PC-9 (cell line): ENCODE measurements around the gene NBPF11. TPM values are rescaled to one million over a fixed set of nuclear protein-coding genes. Genes with fewer than 3 reads are reported as not detected.
A peak's percentile ranks its signal among the peaks of the same experiment; 100 is the strongest.
"Not testable (repeated sequence)": the region's sequence is repeated elsewhere in the genome, so short reads cannot be mapped to it uniquely, and the experiment has no call there.

Experiments
- BruUV-seq: library from RNA; stranded (reverse); fragments of 400-500 nt; replicated peaks from 2 replicates; lab custom pipeline; 2021; lab: Mats Ljungman, UMichigan
- CTCF ChIA-PET: fragments of 300-600 bp; sonication (Branson Sonifier 250); formaldehyde crosslinking; loops from one replicate; lab custom pipeline; 2022; ENCODE audit warnings: antibody characterized with exemption; lab: Charles Lee
- POLR2A ChIA-PET: fragments of 300-600 bp; sonication (Branson Sonifier 250); formaldehyde crosslinking; loops from one replicate; lab custom pipeline; 2022; ENCODE audit warnings: antibody characterized with exemption; ENCODE audit not compliant: unreplicated experiment; lab: Charles Lee
- DNase-seq, 2 experiments: peaks; one replicate each; pipeline versions ENCODE4 v3.0.0 to v3.0.0-alpha.2; 2015 to 2022; ENCODE audit warnings: mixed read lengths in 1 of 2
- H2AFZ ChIP-seq: fragments of 200-600 bp; sonication (generic); 2 replicates; pipeline ENCODE4 v1.8.1; 2017; ENCODE audit warnings: antibody characterized with exemption
- H3F3A ChIP-seq: fragments of 200-600 bp; sonication (generic); 2 replicates; pipeline ENCODE4 v1.8.1; 2017; ENCODE audit warnings: antibody characterized with exemption, mild to moderate bottlenecking, low read depth; ENCODE audit not compliant: insufficient read depth
- H3K27ac ChIP-seq: fragments of 200-600 bp; sonication (generic); 2 replicates; pipeline ENCODE4 v1.6.1; 2016; ENCODE audit warnings: mixed run types
- H3K27me3 ChIP-seq: fragments of 200-600 bp; sonication (generic); 2 replicates; pipeline ENCODE4 v1.6.1; 2016; ENCODE audit warnings: low read depth, mixed run types; ENCODE audit not compliant: insufficient read depth
- H3K36me3 ChIP-seq: fragments of 200-600 bp; sonication (generic); 2 replicates; pipeline ENCODE4 v1.6.1; 2016; ENCODE audit warnings: low read depth, mixed run types
- H3K4me1 ChIP-seq: fragments of 200-600 bp; sonication (generic); replicated peaks from 2 replicates; pipeline ENCODE4 v1.6.1; 2016; ENCODE audit warnings: mixed run types; ENCODE audit not compliant: insufficient read depth
- H3K4me2 ChIP-seq: fragments of 200-600 bp; sonication (generic); 2 replicates; pipeline ENCODE4 v1.6.1; 2017; ENCODE audit warnings: mixed run types
- H3K4me3 ChIP-seq: fragments of 200-600 bp; sonication (generic); 2 replicates; pipeline ENCODE4 v1.6.1; 2016; ENCODE audit warnings: mixed run types
- H3K79me2 ChIP-seq: fragments of 200-600 bp; sonication (generic); 2 replicates; pipeline ENCODE4 v1.6.1; 2017; ENCODE audit warnings: low read depth, mixed run types
- H3K9me2 ChIP-seq: fragments of 200-600 bp; sonication (generic); 2 replicates; pipeline ENCODE4 v1.8.1; 2017; ENCODE audit warnings: mild to moderate bottlenecking; ENCODE audit not compliant: insufficient read depth
- H3K9me3 ChIP-seq: fragments of 200-600 bp; sonication (generic); 2 replicates; pipeline ENCODE4 v1.8.1; 2016; ENCODE audit warnings: low read depth; ENCODE audit not compliant: insufficient read depth
- H4K20me1 ChIP-seq: fragments of 200-600 bp; sonication (generic); 2 replicates; pipeline ENCODE4 v1.8.1; 2017; ENCODE audit not compliant: insufficient read depth
- intact Hi-C: fragments of 100-400 bp; cut with micrococcal nuclease; formaldehyde crosslinking; loops from one replicate; pipeline ENCODE4 v1.10.0; 2022; ENCODE audit not compliant: unreplicated experiment
- total RNA-seq: library from RNA; stranded (reverse); gene quantifications from 2 replicates; pipeline ENCODE4 v1.2.3, GENCODE V29; 2021
- TF ChIP-seq, protein P1 (sequence below): fragments of 200-600 bp; sonication (generic); conservative IDR thresholded peaks from 2 replicates; pipeline ENCODE4 v1.6.1; 2017; ENCODE audit warnings: mixed run types, antibody characterized with exemption, mild to moderate bottlenecking, moderate library complexity

Gene NBPF11
- total RNA-seq, 1 experiment from 2014 or later = 15.3 TPM

DNA sequence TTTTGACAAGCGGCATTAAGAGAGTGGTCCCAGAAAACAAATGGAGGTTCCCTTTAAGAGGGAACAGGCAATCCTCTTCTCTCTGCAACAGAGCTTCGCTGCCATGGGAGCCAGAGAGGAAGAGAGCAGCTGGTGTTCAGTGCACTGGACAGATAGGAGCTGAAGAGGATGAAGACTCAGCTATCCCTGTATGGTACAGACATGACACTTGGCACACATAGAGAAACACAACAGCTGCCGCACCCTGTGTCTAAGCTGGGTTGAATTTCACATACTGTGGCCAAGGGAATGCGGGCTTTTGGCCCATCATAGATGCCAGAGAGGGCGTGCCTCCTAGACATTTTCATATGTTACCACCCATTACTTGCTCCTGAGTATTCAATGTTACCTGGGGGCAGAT lies 29.7 kb downstream of the NBPF11 start:
- H3K4me2 ChIP-seq, H3K27me3 ChIP-seq, H3K27ac ChIP-seq, H3K4me3 ChIP-seq, H3K79me2 ChIP-seq, H3F3A ChIP-seq, intact Hi-C loops, H3K4me1 ChIP-seq, H3K9me2 ChIP-seq, POLR2A ChIA-PET, H4K20me1 ChIP-seq, H3K36me3 ChIP-seq, H3K9me3 ChIP-seq, H2AFZ ChIP-seq, BruUV-seq, CTCF ChIA-PET: not testable (repeated sequence)
- peak in 1 of 2 experiments; percentile 15 for DNase-seq

DNA sequence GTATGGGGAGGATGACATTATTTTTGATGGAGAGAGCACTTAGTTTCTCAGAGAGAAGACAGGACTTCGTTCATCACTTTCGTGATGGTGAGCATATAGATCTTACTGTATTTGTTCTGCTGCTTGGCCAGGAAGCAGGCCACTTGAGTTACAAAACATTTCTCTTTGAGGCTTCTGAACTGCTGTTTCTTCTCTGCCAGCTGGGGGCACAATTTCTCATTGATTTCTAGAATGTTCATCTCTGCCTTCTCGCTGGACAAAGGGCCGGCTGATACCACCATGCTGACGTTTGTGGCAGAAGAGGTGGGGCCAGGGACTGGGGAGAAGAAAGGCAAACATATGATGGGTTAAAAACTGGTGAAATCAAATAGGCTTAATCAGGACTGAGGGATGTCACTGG lies 31.7 kb downstream of the NBPF11 start:
- BruUV-seq, H3K9me2 ChIP-seq, H3K36me3 ChIP-seq, H3K9me3 ChIP-seq, CTCF ChIA-PET, intact Hi-C loops, H3K27me3 ChIP-seq, H3F3A ChIP-seq, H3K79me2 ChIP-seq, H3K4me2 ChIP-seq, POLR2A ChIA-PET, H3K4me3 ChIP-seq, H3K4me1 ChIP-seq, H4K20me1 ChIP-seq, H3K27ac ChIP-seq, H2AFZ ChIP-seq: not testable (repeated sequence)
- TF ChIP-seq, protein P1, sequence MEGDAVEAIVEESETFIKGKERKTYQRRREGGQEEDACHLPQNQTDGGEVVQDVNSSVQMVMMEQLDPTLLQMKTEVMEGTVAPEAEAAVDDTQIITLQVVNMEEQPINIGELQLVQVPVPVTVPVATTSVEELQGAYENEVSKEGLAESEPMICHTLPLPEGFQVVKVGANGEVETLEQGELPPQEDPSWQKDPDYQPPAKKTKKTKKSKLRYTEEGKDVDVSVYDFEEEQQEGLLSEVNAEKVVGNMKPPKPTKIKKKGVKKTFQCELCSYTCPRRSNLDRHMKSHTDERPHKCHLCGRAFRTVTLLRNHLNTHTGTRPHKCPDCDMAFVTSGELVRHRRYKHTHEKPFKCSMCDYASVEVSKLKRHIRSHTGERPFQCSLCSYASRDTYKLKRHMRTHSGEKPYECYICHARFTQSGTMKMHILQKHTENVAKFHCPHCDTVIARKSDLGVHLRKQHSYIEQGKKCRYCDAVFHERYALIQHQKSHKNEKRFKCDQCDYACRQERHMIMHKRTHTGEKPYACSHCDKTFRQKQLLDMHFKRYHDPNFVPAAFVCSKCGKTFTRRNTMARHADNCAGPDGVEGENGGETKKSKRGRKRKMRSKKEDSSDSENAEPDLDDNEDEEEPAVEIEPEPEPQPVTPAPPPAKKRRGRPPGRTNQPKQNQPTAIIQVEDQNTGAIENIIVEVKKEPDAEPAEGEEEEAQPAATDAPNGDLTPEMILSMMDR = peak; percentile 60
- DNase-seq = peak in 1 of 2 experiments; percentile 3

DNA sequence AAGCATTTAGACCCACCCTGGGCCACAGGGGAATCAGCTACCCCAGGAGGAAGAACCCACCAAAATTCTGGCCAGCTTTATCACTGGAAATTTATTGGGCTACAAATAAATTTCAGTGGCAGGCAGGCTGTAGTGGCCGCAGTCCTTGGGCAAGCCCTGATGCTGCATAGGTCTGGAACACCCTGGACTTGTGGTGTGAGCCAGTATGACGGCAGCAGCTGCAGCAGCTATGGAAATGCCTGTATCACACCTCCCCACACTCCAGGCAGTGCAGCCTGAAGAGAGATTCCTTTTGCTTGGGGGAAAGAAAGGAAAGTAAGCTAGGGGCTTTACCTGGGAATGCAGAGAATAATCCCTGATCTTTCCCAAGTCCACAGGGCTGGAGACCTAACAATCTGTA lies 56.3 kb downstream of the NBPF11 start:
- CTCF ChIA-PET, H4K20me1 ChIP-seq, H3F3A ChIP-seq: not testable (repeated sequence)

DNA sequence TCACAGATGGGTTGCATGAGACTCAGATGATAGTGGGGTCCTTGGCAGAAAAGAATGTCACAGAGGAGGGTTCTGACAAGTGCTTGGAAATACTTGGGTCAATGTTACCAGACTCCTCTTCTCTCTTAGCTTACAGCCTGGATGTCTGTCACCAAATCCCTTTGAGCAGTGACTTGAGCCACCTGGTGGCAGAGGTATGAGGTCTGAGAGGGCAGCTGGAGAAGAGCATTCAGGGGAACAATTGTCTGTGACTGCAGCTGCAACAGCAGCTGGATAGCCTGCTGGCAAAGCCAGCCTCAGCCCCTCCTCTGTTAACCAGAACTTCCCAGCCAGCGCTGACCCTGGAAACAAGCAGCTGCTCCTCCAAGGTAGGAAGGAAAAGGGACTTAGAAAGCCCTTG lies 65.9 kb downstream of the NBPF11 start:
- H3K79me2 ChIP-seq, H2AFZ ChIP-seq, H4K20me1 ChIP-seq, H3K4me3 ChIP-seq, BruUV-seq, H3K27me3 ChIP-seq, H3K9me3 ChIP-seq, POLR2A ChIA-PET, H3K36me3 ChIP-seq, H3K4me2 ChIP-seq, H3K4me1 ChIP-seq, H3K27ac ChIP-seq, CTCF ChIA-PET, H3K9me2 ChIP-seq, H3F3A ChIP-seq, intact Hi-C loops: not testable (repeated sequence)
- TF ChIP-seq, protein P1 = peak; percentile 31; the same call in 1 of the 2 replicates
- DNase-seq = peak in 1 of 2 experiments; percentile 15

More for the DNA sequence above, 56.3 kb downstream of the NBPF11 start:
- H2AFZ ChIP-seq, H3K4me3 ChIP-seq, H3K27me3 ChIP-seq, DNase-seq, BruUV-seq, intact Hi-C loops, H3K27ac ChIP-seq, H3K4me2 ChIP-seq, H3K9me3 ChIP-seq, POLR2A ChIA-PET, H3K9me2 ChIP-seq, H3K4me1 ChIP-seq, H3K79me2 ChIP-seq, H3K36me3 ChIP-seq: not testable (repeated sequence)

DNA sequence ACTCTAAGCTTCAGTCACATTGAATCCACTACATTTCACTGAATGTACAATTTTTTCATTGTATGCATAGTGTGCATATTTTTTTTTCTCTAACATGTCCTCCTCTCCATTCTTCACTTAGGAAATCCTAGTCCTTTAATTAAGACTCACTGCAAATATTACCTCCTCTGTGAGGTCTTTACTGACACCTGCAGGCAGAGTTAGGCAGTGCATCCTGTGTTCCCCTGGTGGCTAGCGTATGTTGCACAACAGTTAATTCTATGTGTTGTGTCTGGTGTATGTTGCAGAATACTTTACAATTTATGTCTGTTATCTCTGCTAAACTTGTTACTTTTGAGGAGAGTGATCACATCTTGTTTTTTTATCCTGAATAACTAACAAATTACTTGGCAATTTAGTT lies 70.9 kb downstream of the NBPF11 start:
- BruUV-seq = not testable (repeated sequence)

DNA sequence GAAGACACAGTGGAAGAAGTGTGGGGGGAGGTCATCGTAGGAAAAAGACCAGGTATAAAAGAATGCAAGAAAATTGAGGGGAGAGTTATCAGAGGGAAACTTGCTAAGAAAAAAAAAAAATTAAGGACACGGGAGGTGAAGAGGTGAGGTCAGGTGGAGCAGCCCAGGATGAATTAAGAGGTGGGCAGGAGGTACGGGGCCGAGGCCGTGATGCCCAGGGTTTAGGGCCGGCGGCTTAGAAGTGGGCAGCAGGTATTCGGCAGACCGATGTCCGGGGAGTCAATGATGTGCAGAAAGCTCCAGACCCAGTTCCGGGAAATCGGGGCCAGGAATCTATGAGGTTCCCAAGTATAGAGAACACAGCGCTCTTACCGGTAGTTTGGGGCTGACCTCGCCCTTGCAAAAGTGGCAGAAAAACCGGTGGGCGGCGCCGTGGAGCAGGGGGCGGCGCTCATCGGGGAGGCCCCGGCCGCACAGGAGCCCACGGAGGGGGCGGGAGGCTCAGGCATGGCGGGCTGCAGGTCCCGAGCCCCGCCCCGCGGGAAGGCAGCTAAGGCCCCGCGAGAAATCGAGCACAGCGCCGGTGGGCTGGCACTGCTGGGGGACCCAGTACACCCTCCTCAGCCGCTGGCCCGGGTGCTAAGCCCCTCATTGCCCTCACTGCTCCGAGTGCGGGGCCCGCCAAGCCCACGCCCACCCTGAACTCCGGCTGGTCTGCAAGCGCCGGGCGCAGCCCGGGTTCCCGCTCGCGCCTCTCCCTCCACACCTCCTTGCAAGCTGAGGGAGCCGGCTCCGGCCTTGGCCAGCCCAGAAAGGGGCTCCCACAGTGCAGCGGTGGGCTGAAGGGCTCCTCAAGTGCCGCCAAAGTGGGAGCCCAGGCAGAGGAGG lies 73.2 kb downstream of the NBPF11 start:
- H4K20me1 ChIP-seq, H3K79me2 ChIP-seq, H3K27me3 ChIP-seq, H3K36me3 ChIP-seq, H3K9me2 ChIP-seq, H3K4me3 ChIP-seq, H3F3A ChIP-seq, H3K4me2 ChIP-seq, H3K27ac ChIP-seq, H3K9me3 ChIP-seq, intact Hi-C loops, BruUV-seq, H3K4me1 ChIP-seq, DNase-seq, CTCF ChIA-PET, H2AFZ ChIP-seq, POLR2A ChIA-PET: not testable (repeated sequence)

More for the DNA sequence above, 70.9 kb downstream of the NBPF11 start:
- H3K9me3 ChIP-seq, intact Hi-C loops, H3K79me2 ChIP-seq, H2AFZ ChIP-seq, H3K4me3 ChIP-seq, POLR2A ChIA-PET, H4K20me1 ChIP-seq, H3K9me2 ChIP-seq, H3K4me2 ChIP-seq, H3K4me1 ChIP-seq, H3F3A ChIP-seq, CTCF ChIA-PET, H3K27ac ChIP-seq, H3K36me3 ChIP-seq, H3K27me3 ChIP-seq, DNase-seq: not testable (repeated sequence)
